Urinary bladder (tissue), 4 donors: ENCODE results near the gene ZNF681. TPM values are rescaled to one million over a fixed set of nuclear protein-coding genes. Genes with fewer than 3 reads are reported as not detected.
"Not testable (repeated sequence)": the region's sequence is repeated elsewhere in the genome, so short reads cannot be mapped to it uniquely, and the experiment has no call there.

Experiments used
- DNase-seq: peaks from one replicate; pipeline ENCODE4 v3.0.0-alpha.2; 2015; ENCODE audit errors: extremely low spot score
- H3K27ac ChIP-seq: one replicate; pipeline ENCODE4 v1.5.1; 2013; ENCODE audit warnings: low read depth, mild to moderate bottlenecking, moderate library complexity
- H3K36me3 ChIP-seq: one replicate; pipeline ENCODE4 v1.6.1; 2013; ENCODE audit warnings: mild to moderate bottlenecking, moderate library complexity; ENCODE audit not compliant: insufficient read depth
- H3K4me1 ChIP-seq: one replicate; pipeline ENCODE4 v1.6.1; 2013; ENCODE audit warnings: mild to moderate bottlenecking, moderate library complexity; ENCODE audit not compliant: insufficient read depth
- H3K4me3 ChIP-seq: one replicate; pipeline ENCODE4 v1.5.1; 2013; ENCODE audit warnings: low read depth, low read length
- WGBS: extraction: QIAGEN DNeasy Blood & Tissue Kit; methylation state at CpG from one replicate; pipeline ENCODE4 v1.1.7; 2013; 5-methylcytosine and 5-hydroxymethylcytosine counted together
- polyA plus RNA-seq: library from polyadenylated mRNA; stranded (reverse); fragments of 200-250 nt; gene quantifications from one replicate; pipeline ENCODE4 v1.2.3, GENCODE V29; 2013
- total RNA-seq: library from RNA; depleted of rRNA; stranded (reverse); fragments of >200 nt; gene quantifications from one replicate; pipeline ENCODE4 v1.2.3, GENCODE V29; 2014
- donor health status: healthy with polysubstance abuse.
- donor health status: healthy.

Gene ZNF681
- total and polyA plus RNA-seq, 2 donors = 0.75 to 9.7 TPM

GRCh38 chr19:23769691-23770468 is 11.2 kb upstream of the ZNF681 start:
- Histone ChIP-seq H3K36me3 (no peaks in the 10 kb centered on the region), H3K27ac (no peak overlapping the region), H3K4me3 (no peak overlapping the region), H3K4me1 (no peaks in the 10 kb centered on the region)
- DNase-seq = no peak
- WGBS = 97% methylated on average over 3 of the region's 3 CpGs

- Histone ChIP-seq H3K27ac (no peak overlapping the region), H3K4me3 (no peak overlapping the region), H3K4me1 (no peaks in the 10 kb centered on the region), H3K36me3 (no peaks in the 10 kb centered on the region)
- no peak for DNase-seq
- WGBS = 90% methylated on average over 13 of the region's 13 CpGs
Observed at GRCh38 chr19:23766951-23767350, 8.3 kb upstream of the ZNF681 start.

GRCh38 chr19:23764781-23765180 is 6.1 kb upstream of the ZNF681 start:
- no peaks in the 10 kb centered on the region for H3K4me1 ChIP-seq
- 74% methylated on average over 3 of the region's 3 CpGs for WGBS
- no peaks in the 10 kb centered on the region for H3K36me3 ChIP-seq
- no peak for DNase-seq
- no peak overlapping the region for H3K4me3 ChIP-seq
- no peak overlapping the region for H3K27ac ChIP-seq

GRCh38 chr19:23762884-23763711 is 4.4 kb upstream of the ZNF681 start:
- no peaks in the 10 kb centered on the region for H3K36me3 ChIP-seq
- H3K4me3 ChIP-seq = peak overlapping the region; percentile 78
- H3K27ac ChIP-seq = peak overlapping the region; percentile 55
- WGBS = 1% methylated on average over 51 of the region's 51 CpGs
- no peaks in the 10 kb centered on the region for H3K4me1 ChIP-seq
- DNase-seq = peak; percentile 82

GRCh38 chr19:23762548-23762883 is 3.8 kb upstream of the ZNF681 start:
- H3K27ac ChIP-seq = no peak overlapping the region
- no peaks in the 10 kb centered on the region for H3K4me1 ChIP-seq
- whole genome bisulfite sequencing = 25% methylated on average over 9 of the region's 9 CpGs
- H3K4me3 ChIP-seq = peak overlapping the region; percentile 78
- H3K36me3 ChIP-seq = no peaks in the 10 kb centered on the region
- no peak for DNase-seq

GRCh38 chr19:23760326-23760725 is 1.6 kb upstream of the ZNF681 start:
- WGBS = 76% methylated on average over 2 of the region's 2 CpGs
- DNase-seq = not testable (repeated sequence)

GRCh38 chr19:23743633-23744232 is 15.0 kb downstream of the ZNF681 start:
- H3K4me3 ChIP-seq, DNase-seq, H3K4me1 ChIP-seq, H3K27ac ChIP-seq, H3K36me3 ChIP-seq: not testable (repeated sequence)
- WGBS = 96% methylated on average over 1 of the region's 1 CpG

More at GRCh38 chr19:23760326-23760725, 1.6 kb upstream of the ZNF681 start:
- not testable (repeated sequence) for H3K27ac ChIP-seq, H3K4me1 ChIP-seq, H3K4me3 ChIP-seq, H3K36me3 ChIP-seq

- not testable (repeated sequence) for H3K27ac ChIP-seq, H3K36me3 ChIP-seq, DNase-seq, H3K4me1 ChIP-seq, H3K4me3 ChIP-seq
- 89% methylated on average over 6 of the region's 6 CpGs for WGBS
Observed at GRCh38 chr19:23730729-23731465, 27.8 kb downstream of the ZNF681 start.

GRCh38 chr19:23724161-23724560 is 34.5 kb downstream of the ZNF681 start:
- H3K27ac ChIP-seq, H3K4me1 ChIP-seq, DNase-seq, H3K4me3 ChIP-seq, H3K36me3 ChIP-seq: not testable (repeated sequence)
- 6% methylated on average over 2 of the region's 6 CpGs for WGBS

- Histone ChIP-seq H3K36me3 (no peaks in the 10 kb centered on the region), H3K27ac (no peak overlapping the region), H3K4me3 (no peak overlapping the region), H3K4me1 (no peaks in the 10 kb centered on the region)
- no peak for DNase-seq
- 6% methylated on average over 12 of the region's 12 CpGs for WGBS
Observed at GRCh38 chr19:23718802-23719201, 39.9 kb downstream of the ZNF681 start.

GRCh38 chr19:23716792-23717191 is 41.9 kb downstream of the ZNF681 start:
- Histone ChIP-seq H3K27ac (no peak overlapping the region), H3K4me1 (no peaks in the 10 kb centered on the region), H3K36me3 (no peaks in the 10 kb centered on the region), H3K4me3 (no peak overlapping the region)
- DNase-seq = no peak

- 31% methylated on average over 2 of the region's 2 CpGs for WGBS
- H3K36me3 ChIP-seq = no peaks in the 10 kb centered on the region
- H3K27ac ChIP-seq = no peak overlapping the region
- no peak overlapping the region for H3K4me3 ChIP-seq
- DNase-seq = no peak
- H3K4me1 ChIP-seq = no peaks in the 10 kb centered on the region
Observed at GRCh38 chr19:23709347-23709746, 49.3 kb downstream of the ZNF681 start.

- no peak for DNase-seq
- 77% methylated on average over 1 of the region's 1 CpG for WGBS
- no peak overlapping the region for H3K4me3 ChIP-seq
- H3K36me3 ChIP-seq = no peaks in the 10 kb centered on the region
- no peaks in the 10 kb centered on the region for H3K4me1 ChIP-seq
- no peak overlapping the region for H3K27ac ChIP-seq
Observed at GRCh38 chr19:23706657-23707056, 52.0 kb downstream of the ZNF681 start.
